K562 (cell line): Measurements from ENCODE around the gene RBM19.

Source experiments
- TAF1 ChIP-seq: IDR thresholded peaks from 2 replicates; pipeline ENCODE4 v1.6.1; 2011; ENCODE audit warnings: mild to moderate bottlenecking, low read length, moderate library complexity; ENCODE audit not compliant: insufficient read depth, control insufficient read depth, severe bottlenecking; ENCODE audit errors: extremely low read depth
- ZNF274 ChIP-seq: IDR thresholded peaks from 2 replicates; pipeline ENCODE4 v1.6.1; 2011; ENCODE audit warnings: low read depth, mild to moderate bottlenecking, low read length, moderate library complexity, borderline replicate concordance

DNA sequence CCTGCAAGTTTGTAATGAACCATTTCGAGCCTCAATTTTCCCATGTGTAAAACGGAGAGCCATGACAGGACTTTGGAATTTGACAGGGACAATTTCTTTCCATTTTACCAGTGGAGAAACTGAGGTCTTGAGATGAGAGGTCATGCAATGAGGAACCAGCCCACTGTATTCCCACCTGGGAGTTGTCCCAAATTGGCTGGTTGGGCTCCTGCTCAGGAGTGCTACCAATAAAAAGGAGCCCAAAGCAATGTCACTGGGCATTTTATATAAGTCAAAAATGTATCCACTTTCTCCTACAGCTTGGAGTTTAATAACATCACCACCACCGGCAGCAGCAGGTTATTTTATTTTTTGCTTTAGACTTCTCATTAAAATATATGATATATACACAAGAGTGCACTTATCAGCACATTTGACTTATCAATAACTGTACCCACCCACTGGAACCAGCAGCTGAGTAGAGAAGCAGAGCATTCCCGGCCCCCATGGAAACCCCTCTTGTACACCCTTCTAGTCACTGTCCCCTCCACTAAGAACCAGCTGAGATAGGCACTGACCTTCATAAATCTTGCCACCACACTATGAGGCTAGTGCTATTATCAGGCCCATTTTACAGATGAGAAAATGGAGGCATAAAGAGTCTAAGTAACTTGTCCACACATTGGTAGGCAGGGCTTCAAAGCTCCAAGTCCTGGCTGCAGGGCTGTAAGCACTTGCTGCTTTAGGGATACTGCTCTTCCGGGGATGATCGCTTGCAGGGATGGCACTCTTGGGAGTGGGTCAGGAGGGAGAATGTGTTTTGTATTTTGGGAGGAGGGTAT lies 25.3 kb upstream of the RBM19 start:
- TF ChIP-seq ZNF274 (no peak), TAF1 (no peak)
